HCT116 (cell line): Measurements from ENCODE around the gene ZNF439. TPM values are rescaled to one million over a fixed set of nuclear protein-coding genes. Genes with fewer than 3 reads are reported as not detected.
"Not testable (repeated sequence)": the region's sequence is repeated elsewhere in the genome, so short reads cannot be mapped to it uniquely, and the experiment has no call there.

ENCODE experiments used
- ATAC-seq: fragments of 200-7000 bp; cut with Tn5 transposase; 2 replicates; pipeline ENCODE4 v1.9.1; 2020; ENCODE audit warnings: mild to moderate bottlenecking, moderate library complexity
- BruUV-seq: library from RNA; stranded (reverse); fragments of 400-500 nt; replicated peaks from 2 replicates; lab custom pipeline; 2021; lab: Mats Ljungman, UMichigan
- CTCF ChIA-PET: fragments of 300-600 bp; sonication (Branson Sonifier 250); formaldehyde crosslinking; loops from one replicate; lab custom pipeline; 2021; ENCODE audit warnings: antibody characterized with exemption; lab: Charles Lee
- POLR2A ChIA-PET: fragments of 300-600, 350-600 bp; sonication (Branson Sonifier 250); formaldehyde crosslinking; loops from one replicate; lab custom pipeline; 2021; ENCODE audit warnings: antibody characterized with exemption; lab: Charles Lee
- RAD21 ChIA-PET, 2 experiments: fragments of 300-600 bp; sonication (Branson Sonifier 250); formaldehyde crosslinking; loops; one replicate each; lab custom pipeline; 2023; ENCODE audit warnings: low total read pairs in 2 of 2; ENCODE audit not compliant: uncharacterized antibody in 2 of 2, unreplicated experiment in 2 of 2, low non-redundant PET in 1 of 2; lab: Charles Lee
- DNase-seq: peaks from one replicate; pipeline ENCODE4 v3.0.0-alpha.2; 2010; ENCODE audit warnings: low read depth, low spot score
- H2AFZ ChIP-seq: fragments of 200-600 bp; shearing (Covaris generic), sonication (generic); 2 replicates; pipeline ENCODE4 v1.6.1; 2017; ENCODE audit warnings: low read depth, mixed run types, mixed read lengths, antibody characterized with exemption, low read length; ENCODE audit not compliant: poor library complexity, severe bottlenecking
- H3K27ac ChIP-seq: 2 replicates; pipeline ENCODE4 v1.5.1; 2012; ENCODE audit warnings: low read depth, low read length
- H3K27me3 ChIP-seq: fragments of 200-600 bp; sonication (generic); 2 replicates; pipeline ENCODE4 v1.6.1; 2016; ENCODE audit warnings: mixed run types, low read length, mixed read lengths; ENCODE audit not compliant: insufficient read depth
- H3K36me3 ChIP-seq, 2 experiments: fragments of 200-500 bp in 1 of 2; fragments of 200-600 bp in 1 of 2; sonication (Bioruptor generic) in 1 of 2; sonication (generic) in 1 of 2; 2 replicates each; pipeline versions ENCODE4 v1.5.1 to v1.6.1; 2014 to 2016; ENCODE audit warnings: low read length in 2 of 2, inconsistent platforms in 1 of 2, mixed read lengths in 1 of 2, mixed run types in 1 of 2; ENCODE audit not compliant: insufficient read depth in 2 of 2, control insufficient read depth in 1 of 2
- H3K4me1 ChIP-seq, 2 experiments: fragments of 200-600 bp in 1 of 2; sonication (generic) in 1 of 2; 2 replicates each; pipeline versions ENCODE4 v1.5.1 to v1.6.1; 2012 to 2017; ENCODE audit warnings: low read length in 2 of 2, inconsistent platforms in 1 of 2, mild to moderate bottlenecking in 1 of 2, mixed read lengths in 1 of 2, mixed run types in 1 of 2, moderate library complexity in 1 of 2; ENCODE audit not compliant: insufficient read depth in 2 of 2, control insufficient read depth in 1 of 2
- H3K4me2 ChIP-seq: fragments of 200-600 bp; sonication (generic); 2 replicates; pipeline ENCODE4 v1.6.1; 2017; ENCODE audit warnings: mixed run types, low read length, mixed read lengths
- H3K4me3 ChIP-seq, 2 experiments: fragments of 200-600 bp in 1 of 2; sonication (generic) in 1 of 2; replicated peaks in 1 of 2; 2 replicates each; pipeline ENCODE4 v1.5.1; 2011 to 2016; ENCODE audit warnings: low read length in 2 of 2, control low read depth in 1 of 2, low read depth in 1 of 2, mild to moderate bottlenecking in 1 of 2, mixed read lengths in 1 of 2, mixed run types in 1 of 2
- H3K79me2 ChIP-seq: fragments of 200-600 bp; sonication (generic); 2 replicates; pipeline ENCODE4 v1.6.1; 2017; ENCODE audit warnings: mild to moderate bottlenecking, mixed run types, low read length, moderate library complexity, mixed read lengths; ENCODE audit not compliant: insufficient read depth
- H3K9ac ChIP-seq: fragments of 200-600 bp; sonication (generic); 2 replicates; pipeline ENCODE4 v1.6.1; 2016; ENCODE audit warnings: low read length, mixed read lengths
- H3K9me2 ChIP-seq: fragments of 200-600 bp; sonication (generic), shearing (Covaris generic); 2 replicates; pipeline ENCODE4 v1.6.1; 2017; ENCODE audit warnings: mixed run types, mild to moderate bottlenecking, moderate library complexity; ENCODE audit not compliant: insufficient read depth
- H3K9me3 ChIP-seq, 2 experiments: fragments of 200-500 bp in 1 of 2; fragments of 200-600 bp in 1 of 2; sonication (Bioruptor generic) in 1 of 2; sonication (generic) in 1 of 2; 2 replicates each; pipeline ENCODE4 v1.6.1; 2014 to 2017; ENCODE audit warnings: low read length in 2 of 2, mixed read lengths in 2 of 2, inconsistent platforms in 1 of 2, low read depth in 1 of 2, mild to moderate bottlenecking in 1 of 2, mixed run types in 1 of 2, moderate library complexity in 1 of 2; ENCODE audit not compliant: control insufficient read depth in 1 of 2, insufficient read depth in 1 of 2
- H4K20me1 ChIP-seq: fragments of 200-600 bp; sonication (generic), shearing (Covaris generic); 2 replicates; pipeline ENCODE4 v1.6.1; 2017; ENCODE audit warnings: mixed run types, mild to moderate bottlenecking, moderate library complexity; ENCODE audit not compliant: insufficient read depth
- intact Hi-C: fragments of 100-400 bp; cut with micrococcal nuclease; formaldehyde crosslinking; loops from 2 replicates; pipeline ENCODE4 v1.10.0; 2022
- total RNA-seq: library from RNA; stranded (reverse); gene quantifications from one replicate; pipeline ENCODE4 v1.2.1, GENCODE V29; 2021; ENCODE audit not compliant: unreplicated experiment

Gene ZNF439
- total RNA-seq, 1 experiment from 2014 or later: not detected

DNA sequence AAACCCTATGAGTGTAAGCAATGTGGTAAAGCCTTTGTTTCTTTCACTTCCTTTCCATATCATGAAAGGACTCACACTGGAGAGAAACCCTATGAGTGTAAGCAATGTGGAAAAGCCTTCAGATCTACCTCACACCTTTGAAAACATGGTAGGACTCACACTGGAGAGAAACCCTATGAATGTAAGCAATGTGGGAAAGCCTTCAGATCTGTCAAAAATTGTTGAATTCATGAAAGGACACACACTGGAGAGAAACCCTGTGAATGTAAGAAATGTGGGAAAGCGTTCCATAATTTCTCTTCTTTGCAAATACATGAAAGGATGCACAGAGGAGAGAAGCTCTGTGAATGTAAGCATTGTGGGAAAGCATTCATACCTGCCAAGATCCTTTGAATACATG lies 63.4 kb downstream of the ZNF439 start:
- ATAC-seq, H3K4me2 ChIP-seq, H3K79me2 ChIP-seq, H3K27me3 ChIP-seq, H3K36me3 ChIP-seq, H3K27ac ChIP-seq, H3K4me3 ChIP-seq, H3K9ac ChIP-seq, H3K9me2 ChIP-seq, intact Hi-C loops, CTCF ChIA-PET, BruUV-seq, H2AFZ ChIP-seq, DNase-seq, POLR2A ChIA-PET, H3K9me3 ChIP-seq, RAD21 ChIA-PET, H3K4me1 ChIP-seq, H4K20me1 ChIP-seq: not testable (repeated sequence)

DNA sequence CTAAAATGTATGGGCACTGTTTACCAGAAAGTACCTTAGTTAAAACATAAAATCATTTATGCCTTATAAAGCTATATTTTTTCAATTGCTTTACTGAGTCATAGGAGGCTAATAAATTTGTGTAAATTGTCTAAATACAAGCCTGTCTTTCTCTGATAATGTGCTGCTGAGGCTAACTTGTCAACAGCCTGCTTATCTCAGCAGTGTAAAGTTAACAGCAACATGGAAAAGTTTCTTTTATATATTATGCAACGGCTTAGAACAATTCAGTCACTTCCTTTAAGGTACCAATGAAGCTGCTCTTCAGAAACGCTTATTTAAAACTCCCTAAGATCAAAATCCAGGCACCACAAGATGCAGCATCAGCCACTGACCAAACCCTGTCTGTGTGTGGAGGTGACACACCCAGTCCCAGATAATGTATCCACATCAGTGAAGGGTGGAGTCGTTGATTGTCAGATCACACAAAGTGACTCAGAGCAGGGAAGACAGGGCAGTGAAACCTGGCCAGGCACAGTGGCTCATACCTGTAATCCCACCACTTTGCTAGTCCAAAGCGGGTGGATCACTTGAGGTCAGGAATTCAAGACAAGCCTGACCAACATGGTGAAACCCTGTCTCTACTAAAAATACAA lies 66.0 kb downstream of the ZNF439 start:
- H3K4me2 ChIP-seq, intact Hi-C loops, RAD21 ChIA-PET, BruUV-seq, H3K4me1 ChIP-seq, H3K36me3 ChIP-seq, DNase-seq, H3K4me3 ChIP-seq, H3K79me2 ChIP-seq, H2AFZ ChIP-seq, H3K27ac ChIP-seq, POLR2A ChIA-PET, H3K9me2 ChIP-seq, H3K27me3 ChIP-seq, H3K9ac ChIP-seq, H4K20me1 ChIP-seq, ATAC-seq, H3K9me3 ChIP-seq: not testable (repeated sequence)
- CTCF ChIA-PET: interaction anchor here (1.0 kb wide), 1 partner anchor 9 kb away, joined by 3 read pairs; no protein-coding TSS in a partner anchor

Other genes starting within 250 kb of the ZNF439 start
- gene ZNF823, start 109.8 kb upstream of the ZNF439 start, total RNA-seq: 4.7 TPM
- gene ZNF441, start 81.7 kb upstream of the ZNF439 start, total RNA-seq: 1.1 TPM
- not detected for gene ZNF491, start 50.2 kb upstream of the ZNF439 start, total RNA-seq
- 11.4 TPM for gene ZNF440, start 34.5 kb upstream of the ZNF439 start, total RNA-seq
- not detected for gene ZNF69, start 39.1 kb downstream of the ZNF439 start, total RNA-seq
- 9.3 TPM for gene ZNF700, start 76.4 kb downstream of the ZNF439 start, total RNA-seq
- gene ZNF763, start 116.3 kb downstream of the ZNF439 start, total RNA-seq: not detected
- not detected for gene ZNF433, start 187.0 kb downstream of the ZNF439 start, total RNA-seq
- gene ZNF878, start 204.2 kb downstream of the ZNF439 start, total RNA-seq: not detected
- not detected for gene ZNF844, start 216.0 kb downstream of the ZNF439 start, total RNA-seq